K562 (cell line): Measurements from ENCODE around the gene PI4KA. TPM values are rescaled to one million over a fixed set of nuclear protein-coding genes. Genes with fewer than 3 reads are reported as not detected.

Experiments used
- DIDO1 ChIP-seq: fragments of 450-650 bp; IDR thresholded peaks from 2 replicates; pipeline ENCODE4 v1.6.1; 2016; ENCODE audit warnings: low read depth, missing biosample characterization, missing genetic modification characterization
- ETV1 ChIP-seq: fragments of 450-650 bp; conservative IDR thresholded peaks from 2 replicates; pipeline ENCODE4 v1.6.1; 2016; ENCODE audit warnings: missing genetic modification characterization, control low read depth, low read depth, missing compliant biosample characterization
- FOXK2 ChIP-seq, 2 experiments: fragments of 450-650 bp; IDR thresholded peaks in 1 of 2; conservative IDR thresholded peaks in 1 of 2; 2 replicates each; pipeline ENCODE4 v1.6.1; 2016; ENCODE audit warnings: low read depth in 2 of 2, mild to moderate bottlenecking in 1 of 2
- JUND ChIP-seq, 2 experiments: IDR thresholded peaks; 2 replicates in 1 of 2; 3 replicates in 1 of 2; pipeline ENCODE4 v1.6.1; 2011; ENCODE audit warnings: borderline replicate concordance in 2 of 2, low read depth in 2 of 2, low read length in 2 of 2, improper control_type of control experiment in 1 of 2, missing biosample characterization in 1 of 2, missing genetic modification characterization in 1 of 2, missing genetic modification reagents in 1 of 2
- MEF2D ChIP-seq: conservative IDR thresholded peaks from 2 replicates; pipeline ENCODE4 v1.6.1; 2016; ENCODE audit warnings: low read depth, missing genetic modification characterization, missing compliant biosample characterization
- NEUROD1 ChIP-seq: fragments of 150-350 bp; IDR thresholded peaks from 2 replicates; pipeline ENCODE4 v1.6.1; 2014; ENCODE audit warnings: borderline replicate concordance, low read length, low read depth; ENCODE audit not compliant: partially characterized antibody
- NFE2L1 ChIP-seq: fragments of 450-650 bp; IDR thresholded peaks from 2 replicates; pipeline ENCODE4 v1.6.1; 2016; ENCODE audit warnings: missing genetic modification characterization, low read depth, mild to moderate bottlenecking, missing compliant biosample characterization, moderate library complexity, borderline replicate concordance
- PRDM10 ChIP-seq: fragments of 450-650 bp; IDR thresholded peaks from 2 replicates; pipeline ENCODE4 v1.6.1; 2018; ENCODE audit not compliant: partially characterized antibody
- RFX1 ChIP-seq: fragments of 450-650 bp; IDR thresholded peaks from 2 replicates; pipeline ENCODE4 v1.6.1; 2016; ENCODE audit warnings: mild to moderate bottlenecking, moderate library complexity
- TRIM24 ChIP-seq, 2 experiments: fragments of 450-650 bp; IDR thresholded peaks; 2 replicates each; pipeline ENCODE4 v1.6.1; 2016
- USF1 ChIP-seq: sonication (generic); formaldehyde crosslinking; IDR thresholded peaks from 2 replicates; pipeline ENCODE4 v1.9.0; 2022; ENCODE audit warnings: mild to moderate bottlenecking, missing genetic modification reagents
- ZNF449 ChIP-seq: fragments of 250-450 bp; sonication (Bioruptor Pico); IDR thresholded peaks from 2 replicates; pipeline ENCODE4 v1.8.0; 2022; ENCODE audit warnings: moderate library complexity, mild to moderate bottlenecking, inconsistent platforms
- ZNF609 ChIP-seq: sonication (generic); formaldehyde crosslinking; IDR thresholded peaks from 2 replicates; pipeline ENCODE4 v1.8.1; 2023; ENCODE audit warnings: missing genetic modification reagents, mild to moderate bottlenecking, borderline replicate concordance
- polyA plus RNA-seq, 8 experiments: library from polyadenylated mRNA; depleted of rRNA in 4 of 8; stranded (reverse) in 5 of 8; unstranded in 3 of 8; fragments of >200 nt; fragmentation: Nextera tagmentation in 2 of 8; fragmentation: Illumina TruSeq in 1 of 8; extraction: Ambion mirVana in 2 of 8; extraction: Trizol in 1 of 8; gene quantifications; 2 replicates each; pipeline versions ENCODE4 v1.2.1 to v1.2.3, GENCODE V29; 2011 to 2014; ENCODE audit warnings: inconsistent platforms in 1 of 8, missing spikeins in 1 of 8
- total RNA-seq, 7 experiments: library from RNA; depleted of rRNA in 6 of 7; stranded (reverse); fragments of >200 nt in 6 of 7; fragmentation: Illumina TruSeq in 2 of 7; extraction: Trizol in 2 of 7; gene quantifications; 2 replicates each; pipeline versions ENCODE4 v1.2.1 to v1.2.3, GENCODE V29; 2011 to 2021; ENCODE audit warnings: low replicate concordance in 1 of 7

Gene PI4KA
- total and polyA plus RNA-seq, 9 of the 15 experiments (the other 6 are each of a cell fraction or from before 2014, with no cell fraction given) = 7.3 to 187 (median 84.7) TPM

GRCh38 chr22:20741634-20742581 is 116.7 kb downstream of the PI4KA start (continued):
- TF ChIP-seq ZNF609 (CRISPR knock-in tag) (no peak), NEUROD1 (no peak), MEF2D (tag) (no peak), TRIM24 (IDR thresholded peaks at IDR 0.05) (no peak), FOXK2 (conservative IDR thresholded peaks at IDR 0.05 in 1 of 2, IDR thresholded peaks at IDR 0.05 in 1 of 2; ENCODE audit: low read depth in 2 of 2) (no peak), RFX1 (no peak), JUND (IDR thresholded peaks at IDR 0.05; ENCODE audit: borderline replicate concordance, low read depth, low read length) (no peak), JUND (tag; IDR thresholded peaks at IDR 0.05; ENCODE audit: borderline replicate concordance, low read depth, low read length) (no peak; the same call in 2 of the 3 replicates), PRDM10 (no peak), ETV1 (no peak), DIDO1 (tag) (no peak), NFE2L1 (tag) (no peak; the same call in 1 of the 2 replicates), USF1 (peak; percentile 51; the same call in 1 of the 2 replicates), ZNF449 (CRISPR knock-in tag) (no peak)
